GM04504 (cell line): ENCODE measurements around the gene MARCKS.

Experiments used
- DNase-seq: peaks from one replicate; pipeline ENCODE4 v3.0.0-alpha.2; 2012; ENCODE audit warnings: low read depth

The MARCKS gene

DNA sequence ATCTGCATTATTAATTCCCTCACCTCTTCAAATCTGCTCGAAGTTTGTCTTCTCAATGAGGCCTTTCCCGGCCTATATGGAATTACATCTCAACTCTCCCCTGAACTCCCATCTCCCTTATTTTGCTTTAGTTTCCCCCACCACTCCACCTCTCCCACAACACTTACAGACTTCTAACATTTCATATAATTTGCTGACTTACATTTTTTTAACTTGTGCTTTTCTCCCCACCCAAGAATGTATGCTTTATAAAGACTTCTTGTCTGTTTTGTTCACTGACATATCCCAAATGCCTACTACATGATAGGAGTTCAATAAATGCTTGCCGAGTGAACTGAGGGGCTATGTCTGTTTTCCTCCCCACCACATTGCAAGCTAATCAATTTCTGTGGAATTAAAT, 3.9 kb upstream of the MARCKS start:
- no peak for DNase-seq

DNA sequence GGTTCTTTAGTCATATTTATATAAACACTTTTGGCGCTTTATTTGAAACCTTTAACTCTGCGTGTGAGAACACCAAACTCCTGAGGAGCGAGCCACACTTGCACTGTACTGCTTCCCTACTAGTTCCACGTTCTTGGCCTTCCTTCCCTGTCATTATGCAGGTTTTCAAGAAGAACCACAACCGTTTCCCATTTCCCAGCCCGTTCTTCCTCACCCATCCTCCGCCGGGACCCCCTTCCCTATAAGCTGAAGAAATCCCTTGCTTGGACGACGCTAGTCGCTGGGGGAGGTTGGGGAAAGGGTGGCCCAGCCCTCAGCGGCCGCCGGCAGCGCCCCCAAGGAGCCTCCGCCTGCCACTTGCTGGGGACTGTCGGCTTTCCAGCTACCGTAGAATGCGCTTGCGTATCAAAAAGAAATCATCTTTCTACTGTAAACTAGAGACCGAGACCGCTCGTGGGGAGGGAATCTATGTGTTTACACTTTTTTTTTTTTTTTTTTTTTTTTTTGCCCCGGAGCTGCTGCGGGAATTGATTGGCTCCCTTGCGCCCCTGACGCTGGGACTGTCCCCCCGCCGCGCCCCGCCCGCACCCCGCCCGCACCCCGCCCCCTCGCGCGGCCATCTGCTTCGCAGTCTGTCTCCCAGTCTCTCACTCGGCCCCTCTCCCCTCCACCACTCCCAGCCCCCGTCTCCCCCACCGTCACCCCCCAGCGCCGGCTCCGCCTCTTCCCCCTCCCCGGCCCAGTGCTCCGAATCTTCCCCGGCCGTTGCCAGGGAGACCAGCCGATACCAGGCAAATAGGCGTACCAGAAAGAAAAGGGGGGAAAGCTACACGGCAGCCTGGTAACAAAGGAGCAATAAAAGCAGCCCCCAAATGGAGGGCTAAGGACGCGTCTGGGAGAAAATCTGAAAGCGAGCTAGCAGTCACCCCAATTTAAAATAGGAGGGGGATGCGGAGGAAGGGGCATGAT, 2.3 kb upstream of the MARCKS start:
- peak; percentile 81 for DNase-seq

DNA sequence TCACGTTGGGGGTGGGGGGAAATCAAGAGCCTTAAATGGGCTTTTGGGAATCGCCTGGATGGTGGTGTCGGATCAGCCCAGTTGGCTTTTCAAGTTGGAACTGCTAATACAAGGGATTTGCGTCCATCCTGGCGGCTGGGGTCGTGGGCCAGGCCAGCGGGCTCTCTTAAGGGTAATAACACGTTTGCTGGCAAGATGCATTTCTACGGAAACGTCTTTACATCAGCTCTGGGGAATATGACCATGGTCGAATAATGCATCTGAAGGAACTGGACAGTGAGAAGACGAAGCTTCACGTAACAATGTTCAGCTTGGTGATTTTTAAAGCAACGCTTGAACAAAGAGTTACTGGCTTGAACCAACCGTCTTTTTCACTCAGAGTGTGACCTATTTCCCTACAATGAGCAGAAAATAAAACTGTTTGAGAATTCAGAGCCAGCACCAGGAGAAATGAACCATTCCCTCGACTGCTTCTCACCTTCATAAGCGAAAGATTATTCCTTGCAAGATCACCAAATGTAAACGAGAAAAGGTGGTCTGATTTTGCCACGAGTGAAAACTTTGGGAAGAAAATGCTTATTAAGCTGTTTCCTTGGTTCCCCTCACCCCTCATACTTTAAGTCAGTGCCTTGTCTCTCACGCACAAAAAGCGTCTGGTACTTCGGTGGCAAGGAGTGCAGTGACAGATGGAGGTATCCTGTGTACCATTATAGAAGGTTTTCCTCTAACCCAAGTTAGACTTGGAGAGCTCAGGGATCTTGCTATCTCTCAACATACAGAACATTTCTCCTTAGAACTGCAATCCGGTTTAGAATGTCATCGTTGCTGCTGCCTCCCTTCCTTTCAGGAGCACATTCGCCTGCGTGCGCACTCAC, 1.4 kb upstream of the MARCKS start:
- no peak for DNase-seq

DNA sequence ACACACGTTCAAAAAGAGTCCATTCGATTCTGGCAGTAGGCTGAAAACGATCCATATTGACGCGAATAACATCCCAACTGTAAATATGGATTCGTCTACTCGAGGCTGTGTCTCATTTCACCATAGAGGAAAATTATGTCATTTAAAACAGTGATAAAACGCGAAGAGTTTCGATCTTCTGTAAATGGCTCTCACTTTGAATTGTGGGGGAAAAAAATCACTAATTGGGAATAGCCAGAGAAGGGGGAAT, 845 bp upstream of the MARCKS start:
- no peak for DNase-seq

DNA sequence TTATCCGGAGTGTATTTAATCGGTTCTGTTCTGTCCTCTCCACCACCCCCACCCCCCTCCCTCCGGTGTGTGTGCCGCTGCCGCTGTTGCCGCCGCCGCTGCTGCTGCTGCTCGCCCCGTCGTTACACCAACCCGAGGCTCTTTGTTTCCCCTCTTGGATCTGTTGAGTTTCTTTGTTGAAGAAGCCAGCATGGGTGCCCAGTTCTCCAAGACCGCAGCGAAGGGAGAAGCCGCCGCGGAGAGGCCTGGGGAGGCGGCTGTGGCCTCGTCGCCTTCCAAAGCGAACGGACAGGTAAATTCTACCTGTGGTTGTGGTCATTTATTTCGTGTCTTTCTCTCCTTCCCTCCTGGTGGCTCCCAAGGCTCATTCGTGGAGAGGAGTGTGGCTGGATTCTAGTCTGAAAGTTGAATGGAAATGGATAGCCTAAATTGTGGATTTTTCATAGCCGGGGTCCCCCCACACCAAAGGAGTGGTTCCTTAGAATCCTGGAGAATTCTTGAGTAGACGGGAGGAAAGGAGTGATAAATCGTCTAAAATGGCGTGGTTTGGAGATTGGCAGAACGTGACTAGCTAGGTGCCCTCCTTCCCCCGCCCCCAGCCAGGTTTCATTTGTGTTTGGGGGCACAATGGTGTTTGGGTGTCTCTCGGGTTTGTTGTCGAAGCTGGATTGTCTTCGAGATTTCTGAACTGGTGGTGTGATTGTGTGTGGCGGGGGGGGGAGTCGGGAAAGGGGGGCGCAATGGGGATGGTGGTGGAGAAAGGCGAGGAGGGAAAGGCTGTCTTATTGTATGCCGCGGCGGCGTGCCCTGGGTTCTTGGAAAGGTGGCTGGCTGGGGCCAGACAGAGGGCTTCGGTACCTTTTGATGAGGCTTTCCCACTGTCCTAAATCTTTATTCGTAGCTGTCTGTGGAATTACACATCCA, 673 bp downstream of the MARCKS start:
- no peak for DNase-seq

DNA sequence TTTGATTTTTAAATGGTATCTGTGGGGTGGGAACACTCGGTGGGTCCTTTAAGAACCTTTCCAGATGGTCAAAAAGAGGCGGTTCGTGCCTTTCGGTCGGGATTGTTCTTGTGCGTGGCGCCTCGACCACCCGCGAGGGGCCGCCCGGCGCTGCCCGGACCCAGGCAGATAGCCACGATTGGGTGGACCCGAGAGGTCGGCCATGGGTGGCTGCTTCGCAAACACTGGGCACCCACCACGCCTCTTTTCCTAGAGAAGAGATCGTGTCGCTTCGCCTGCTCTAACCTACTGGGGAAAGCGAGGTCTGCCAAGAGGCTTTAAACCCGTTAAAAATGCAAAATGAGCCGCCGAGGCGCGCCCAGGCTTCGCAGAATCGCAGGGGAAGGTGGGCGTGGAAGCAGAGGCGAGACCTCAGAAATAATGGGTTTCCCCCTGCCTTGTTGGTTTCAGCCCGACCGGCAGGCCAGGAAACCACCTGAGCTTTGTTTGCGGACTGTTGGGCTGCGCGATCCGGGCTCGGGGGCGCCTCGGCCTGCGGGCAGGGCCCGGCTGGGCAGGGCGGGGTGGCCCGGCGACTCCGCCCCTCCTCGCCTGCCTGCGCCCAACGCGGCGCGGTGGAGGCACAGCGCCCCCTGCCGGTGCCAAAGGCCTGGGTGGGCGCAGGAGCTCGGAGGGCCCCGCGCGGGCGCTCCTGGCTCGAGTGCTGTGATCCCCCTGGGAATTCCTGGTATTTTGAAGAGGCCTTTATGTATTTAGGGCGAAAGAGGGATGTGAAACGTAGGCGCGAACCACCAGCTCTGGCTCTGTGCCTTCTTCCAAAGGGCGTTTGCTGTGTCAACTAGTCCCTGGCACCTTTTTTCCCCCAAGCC, 1.6 kb downstream of the MARCKS start:
- DNase-seq = peak; percentile 84

DNA sequence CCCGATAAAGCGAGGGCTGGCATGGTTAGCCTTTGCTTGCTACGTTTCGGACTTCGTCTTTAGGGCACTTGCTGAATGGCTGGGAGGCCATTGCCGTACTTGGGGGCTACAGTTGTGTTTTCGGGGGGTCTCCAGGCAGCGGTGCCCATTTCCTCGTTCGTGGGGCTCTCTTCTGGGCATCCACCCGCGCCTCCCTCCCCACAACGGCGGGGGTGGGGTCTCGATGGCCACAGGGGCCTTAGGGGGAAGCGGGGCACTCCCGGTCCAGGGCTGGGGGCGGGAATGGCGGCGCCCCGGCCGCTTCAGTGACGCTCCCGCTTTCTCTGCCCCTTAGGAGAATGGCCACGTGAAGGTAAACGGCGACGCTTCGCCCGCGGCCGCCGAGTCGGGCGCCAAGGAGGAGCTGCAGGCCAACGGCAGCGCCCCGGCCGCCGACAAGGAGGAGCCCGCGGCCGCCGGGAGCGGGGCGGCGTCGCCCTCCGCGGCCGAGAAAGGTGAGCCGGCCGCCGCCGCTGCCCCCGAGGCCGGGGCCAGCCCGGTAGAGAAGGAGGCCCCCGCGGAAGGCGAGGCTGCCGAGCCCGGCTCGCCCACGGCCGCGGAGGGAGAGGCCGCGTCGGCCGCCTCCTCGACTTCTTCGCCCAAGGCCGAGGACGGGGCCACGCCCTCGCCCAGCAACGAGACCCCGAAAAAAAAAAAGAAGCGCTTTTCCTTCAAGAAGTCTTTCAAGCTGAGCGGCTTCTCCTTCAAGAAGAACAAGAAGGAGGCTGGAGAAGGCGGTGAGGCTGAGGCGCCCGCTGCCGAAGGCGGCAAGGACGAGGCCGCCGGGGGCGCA, 2.4 kb downstream of the MARCKS start:
- no peak for DNase-seq

DNA sequence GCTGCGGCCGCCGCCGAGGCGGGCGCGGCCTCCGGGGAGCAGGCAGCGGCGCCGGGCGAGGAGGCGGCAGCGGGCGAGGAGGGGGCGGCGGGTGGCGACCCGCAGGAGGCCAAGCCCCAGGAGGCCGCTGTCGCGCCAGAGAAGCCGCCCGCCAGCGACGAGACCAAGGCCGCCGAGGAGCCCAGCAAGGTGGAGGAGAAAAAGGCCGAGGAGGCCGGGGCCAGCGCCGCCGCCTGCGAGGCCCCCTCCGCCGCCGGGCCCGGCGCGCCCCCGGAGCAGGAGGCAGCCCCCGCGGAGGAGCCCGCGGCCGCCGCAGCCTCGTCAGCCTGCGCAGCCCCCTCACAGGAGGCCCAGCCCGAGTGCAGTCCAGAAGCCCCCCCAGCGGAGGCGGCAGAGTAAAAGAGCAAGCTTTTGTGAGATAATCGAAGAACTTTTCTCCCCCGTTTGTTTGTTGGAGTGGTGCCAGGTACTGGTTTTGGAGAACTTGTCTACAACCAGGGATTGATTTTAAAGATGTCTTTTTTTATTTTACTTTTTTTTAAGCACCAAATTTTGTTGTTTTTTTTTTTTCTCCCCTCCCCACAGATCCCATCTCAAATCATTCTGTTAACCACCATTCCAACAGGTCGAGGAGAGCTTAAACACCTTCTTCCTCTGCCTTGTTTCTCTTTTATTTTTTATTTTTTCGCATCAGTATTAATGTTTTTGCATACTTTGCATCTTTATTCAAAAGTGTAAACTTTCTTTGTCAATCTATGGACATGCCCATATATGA, 3.2 kb downstream of the MARCKS start:
- DNase-seq = no peak

DNA sequence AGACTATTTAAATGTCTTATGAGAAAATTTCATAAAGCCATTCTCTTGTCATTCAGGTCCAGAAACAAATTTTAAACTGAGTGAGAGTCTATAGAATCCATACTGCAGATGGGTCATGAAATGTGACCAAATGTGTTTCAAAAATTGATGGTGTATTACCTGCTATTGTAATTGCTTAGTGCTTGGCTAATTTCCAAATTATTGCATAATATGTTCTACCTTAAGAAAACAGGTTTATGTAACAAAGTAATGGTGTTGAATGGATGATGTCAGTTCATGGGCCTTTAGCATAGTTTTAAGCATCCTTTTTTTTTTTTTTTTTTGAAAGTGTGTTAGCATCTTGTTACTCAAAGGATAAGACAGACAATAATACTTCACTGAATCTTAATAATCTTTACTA, 5.0 kb downstream of the MARCKS start:
- DNase-seq = no peak

DNA sequence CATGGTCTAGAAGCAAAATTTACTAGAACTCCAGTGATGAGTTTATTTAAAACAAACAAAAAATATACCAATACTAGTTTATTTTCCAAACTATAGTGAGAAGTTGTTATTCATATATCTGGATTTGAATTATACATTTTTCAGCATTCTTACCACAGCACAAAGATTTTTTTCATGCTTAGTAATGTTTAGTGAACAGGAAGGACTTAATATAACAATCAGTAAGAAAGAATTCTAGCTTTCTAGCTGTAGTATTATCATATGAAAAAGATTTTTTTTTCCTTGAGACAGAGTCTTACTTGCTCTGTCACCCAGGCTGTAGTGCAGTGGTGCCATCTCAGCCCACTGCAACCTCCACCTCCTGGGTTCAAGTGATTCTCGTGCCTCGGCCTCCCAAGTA, 13.8 kb downstream of the MARCKS start:
- DNase-seq = no peak

DNA sequence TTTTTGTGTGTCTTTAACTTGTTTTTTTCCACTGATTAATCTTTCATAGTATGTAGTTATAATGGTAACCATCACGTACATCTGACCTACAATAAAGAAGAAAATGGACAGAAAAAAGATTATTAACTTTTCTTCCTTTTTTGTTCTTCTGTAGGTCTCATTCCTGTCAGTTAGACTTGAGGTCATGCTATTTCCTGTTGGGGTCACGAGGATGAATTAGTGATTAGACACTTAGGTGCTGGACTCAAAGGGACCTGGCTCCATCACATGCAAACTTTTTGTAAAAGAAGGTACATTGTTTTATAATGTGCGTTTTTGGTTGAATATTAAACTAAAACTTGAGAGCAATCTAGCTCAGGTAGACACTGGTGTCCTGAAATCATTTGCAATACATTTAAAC, 14.8 kb downstream of the MARCKS start:
- DNase-seq = no peak

DNA sequence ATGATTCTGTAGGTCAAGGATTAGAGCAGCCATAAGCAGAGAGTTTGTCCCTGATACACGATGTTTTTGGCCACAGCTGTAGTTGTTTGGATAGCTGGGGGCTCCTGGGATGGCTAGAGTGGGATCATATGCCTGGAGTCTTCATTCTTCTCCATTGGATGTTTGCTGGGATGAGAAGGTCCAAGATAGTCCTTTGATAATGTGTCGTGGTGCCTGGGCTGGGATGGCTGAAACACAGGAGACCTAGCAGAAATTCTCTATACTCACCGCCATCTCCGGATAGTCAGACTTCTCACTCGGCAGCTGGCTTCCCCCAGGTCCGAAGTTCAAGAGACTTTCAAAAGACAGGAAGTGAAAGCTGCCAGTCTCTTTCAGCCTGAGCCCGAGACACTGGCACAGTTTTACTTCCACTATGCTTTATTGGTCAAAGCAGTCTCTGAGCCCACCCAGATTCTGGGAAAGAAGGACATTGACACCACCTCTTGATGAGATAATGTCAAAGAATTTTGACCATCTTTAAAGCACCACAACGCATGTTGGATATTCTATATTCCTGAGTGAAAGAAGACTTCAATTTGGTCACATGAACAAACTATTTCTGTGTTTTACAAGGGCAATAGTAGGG, 16.0 kb downstream of the MARCKS start:
- DNase-seq = no peak

DNA sequence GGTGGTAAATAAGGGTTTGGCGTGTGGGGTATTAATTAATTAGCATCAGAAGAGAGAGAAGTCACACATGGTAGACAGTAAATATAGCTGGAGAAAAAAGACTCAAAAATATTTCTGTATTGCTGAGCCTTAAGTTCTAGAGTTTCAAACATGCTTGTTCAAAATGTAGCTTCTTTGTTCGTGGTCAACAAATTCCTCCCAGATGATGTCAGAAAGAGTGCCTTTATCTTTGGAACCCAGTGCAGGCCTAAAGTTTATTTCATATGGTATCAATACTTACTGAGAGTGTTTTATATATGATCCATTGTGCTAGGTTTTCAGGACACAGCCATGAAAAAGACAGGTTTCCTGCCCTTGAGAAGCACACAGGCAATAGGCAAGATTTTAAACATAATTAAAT, 18.3 kb downstream of the MARCKS start:
- no peak for DNase-seq

DNA sequence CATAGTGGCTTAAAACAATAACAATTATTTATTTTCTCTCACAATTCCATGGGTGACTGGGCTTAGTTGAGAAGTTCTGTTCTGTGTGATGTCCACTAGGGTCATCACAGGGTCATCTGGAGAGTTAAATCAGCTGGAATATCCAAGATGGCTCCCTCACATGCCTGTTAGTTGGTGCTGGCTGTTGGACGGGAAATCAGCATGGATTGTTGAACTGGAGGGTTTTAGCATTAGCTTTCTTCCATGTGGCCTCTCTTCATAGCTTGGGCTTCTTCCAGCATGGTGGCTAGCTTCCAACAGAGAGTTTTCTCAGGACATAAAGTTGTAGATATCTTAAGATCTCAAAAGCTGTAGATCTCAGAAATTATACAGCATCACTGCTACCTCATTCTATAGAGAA, 19.6 kb downstream of the MARCKS start:
- no peak for DNase-seq

DNA sequence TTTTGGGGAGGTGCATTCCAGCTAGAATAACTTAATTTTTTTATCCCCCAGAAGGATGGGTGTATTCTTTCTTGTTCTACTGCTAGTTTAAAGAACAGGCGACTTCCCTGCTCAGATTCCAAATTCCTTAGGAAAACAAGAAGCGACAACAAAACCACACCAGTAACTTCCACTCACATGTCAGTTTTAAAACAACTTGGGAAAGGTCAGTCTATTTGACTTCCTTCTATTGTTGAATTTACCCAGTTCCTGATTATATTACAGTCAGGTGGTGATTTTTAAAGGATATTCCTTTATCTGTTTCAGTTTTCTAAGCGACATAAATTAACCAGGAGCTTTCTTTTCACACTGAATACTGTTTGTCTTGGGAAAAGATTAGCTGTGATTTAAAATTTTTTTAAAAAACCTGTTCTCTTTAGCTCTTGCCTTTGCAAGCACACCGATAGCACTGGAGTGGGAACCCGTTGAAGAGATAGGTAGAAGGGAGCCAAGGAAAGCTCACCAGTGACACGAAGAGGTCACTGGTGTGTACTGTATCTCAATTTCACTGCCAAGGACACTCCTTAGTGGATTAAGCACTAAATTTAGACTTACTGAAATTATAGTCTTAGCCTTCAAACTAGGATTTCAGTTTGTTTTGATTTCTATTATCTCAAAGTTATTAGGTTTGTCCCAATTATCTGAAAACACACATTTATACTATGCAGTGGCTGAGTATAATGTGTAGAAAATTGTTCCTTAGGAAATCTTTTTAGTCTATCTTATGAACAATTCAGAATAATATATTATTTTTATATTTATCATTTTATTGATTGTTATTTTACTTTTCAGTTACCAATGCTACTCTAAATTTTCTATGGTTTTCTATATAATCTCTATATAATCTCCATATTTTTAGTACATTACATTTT, 22.3 kb downstream of the MARCKS start:
- DNase-seq = no peak

DNA sequence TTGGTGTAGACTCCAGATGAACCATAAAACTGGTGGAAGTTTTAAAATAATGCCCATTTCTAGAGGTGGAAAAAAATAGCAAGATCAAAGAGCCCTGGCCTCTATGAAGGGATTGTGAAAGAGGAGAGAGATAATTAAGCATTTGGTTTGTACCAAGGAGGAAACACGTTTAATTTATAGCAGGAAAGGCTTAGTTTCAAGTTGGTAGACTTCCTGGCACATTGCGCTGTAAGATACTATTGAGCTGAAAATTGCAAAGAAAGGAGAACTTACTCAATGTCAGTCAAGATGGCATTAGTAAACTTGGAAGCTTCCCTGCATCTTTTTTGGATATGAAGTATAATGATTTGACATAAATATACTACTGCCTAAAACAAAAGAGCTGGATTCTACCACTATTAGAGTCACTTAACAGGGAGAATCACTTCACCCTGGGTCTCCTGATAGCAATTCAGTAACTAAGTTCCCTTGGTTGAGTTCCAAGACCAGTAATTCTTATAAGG, 24.4 kb downstream of the MARCKS start:
- no peak for DNase-seq

DNA sequence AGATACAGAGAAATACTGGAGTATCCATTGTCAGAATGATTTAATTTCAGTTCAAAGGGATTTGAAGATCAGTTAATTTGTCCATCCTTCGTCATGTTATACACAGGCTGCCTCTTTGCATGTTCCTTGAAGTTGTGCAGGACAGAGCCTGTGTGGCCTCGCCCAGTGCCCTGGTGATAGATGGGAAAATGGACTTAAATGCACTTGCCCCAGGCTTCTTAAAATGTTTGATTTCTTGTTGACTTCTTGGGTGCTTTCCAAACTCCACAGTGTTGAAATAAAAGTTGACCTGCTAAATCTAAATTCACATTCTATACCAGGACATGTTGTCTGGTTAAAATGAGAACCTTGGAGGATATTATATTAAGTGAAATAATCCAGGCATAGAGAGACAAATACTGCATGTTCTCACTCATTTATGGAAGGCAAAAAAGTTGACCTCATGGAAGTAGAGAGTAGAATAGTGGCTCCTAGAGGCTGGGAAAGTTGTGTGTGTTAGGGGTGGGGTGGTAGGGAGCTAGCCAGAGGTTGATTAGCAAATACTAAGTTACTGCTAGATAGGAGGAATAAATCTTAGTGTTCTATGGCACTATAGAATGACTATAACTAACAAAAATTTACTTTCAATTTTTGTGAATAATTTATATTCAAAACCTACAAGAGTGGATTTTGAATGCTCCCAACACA, 25.3 kb downstream of the MARCKS start:
- DNase-seq = no peak
